Measurements from ENCODE around the gene PRG3.
"Not testable (repeated sequence)": the region's sequence is repeated elsewhere in the genome, so short reads cannot be mapped to it uniquely, and the experiment has no call there.

Gene PRG3

DNA sequence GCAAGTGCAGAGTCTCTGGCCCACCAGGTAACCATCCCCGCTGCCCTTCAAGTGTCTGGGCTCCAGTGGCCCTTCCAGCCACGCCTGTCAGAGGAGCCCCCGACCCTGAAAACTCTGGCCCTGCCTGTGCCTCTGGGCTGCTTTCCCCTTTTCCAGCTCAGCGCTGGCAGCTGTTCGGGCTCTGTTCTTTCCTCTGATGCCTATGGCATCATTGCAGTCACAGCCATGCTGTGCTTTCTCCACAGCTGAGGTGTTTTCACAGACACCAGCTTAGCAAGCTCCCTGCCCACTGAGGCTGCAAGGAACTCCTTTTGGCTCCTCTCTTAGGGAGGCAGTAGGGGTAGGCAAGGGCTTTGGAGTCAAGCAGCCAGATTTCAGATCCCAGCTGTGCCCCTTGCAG is 21.6 kb downstream of the PRG3 start:
- DNase-seq: no peak

DNA sequence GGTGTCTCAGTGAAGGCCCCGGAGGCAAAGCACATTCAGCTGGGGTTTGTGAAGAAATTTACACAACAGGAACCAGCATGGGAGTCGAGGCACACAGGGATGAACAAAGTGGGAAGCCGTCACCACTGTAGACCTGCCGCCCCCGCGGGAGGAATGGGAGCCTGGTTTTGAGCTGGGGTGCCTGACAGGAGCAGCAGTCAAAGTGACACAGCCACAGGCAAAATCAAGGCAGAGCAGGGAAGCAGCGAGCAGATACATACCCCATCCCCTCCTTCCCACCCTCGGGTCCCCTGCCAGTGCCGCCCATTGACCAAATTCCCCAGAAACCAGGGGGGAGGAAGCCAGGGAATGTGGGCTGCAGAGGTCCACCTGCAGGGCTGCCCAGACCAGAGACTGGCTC is 22.0 kb downstream of the PRG3 start:
- DNase-seq: no peak

DNA sequence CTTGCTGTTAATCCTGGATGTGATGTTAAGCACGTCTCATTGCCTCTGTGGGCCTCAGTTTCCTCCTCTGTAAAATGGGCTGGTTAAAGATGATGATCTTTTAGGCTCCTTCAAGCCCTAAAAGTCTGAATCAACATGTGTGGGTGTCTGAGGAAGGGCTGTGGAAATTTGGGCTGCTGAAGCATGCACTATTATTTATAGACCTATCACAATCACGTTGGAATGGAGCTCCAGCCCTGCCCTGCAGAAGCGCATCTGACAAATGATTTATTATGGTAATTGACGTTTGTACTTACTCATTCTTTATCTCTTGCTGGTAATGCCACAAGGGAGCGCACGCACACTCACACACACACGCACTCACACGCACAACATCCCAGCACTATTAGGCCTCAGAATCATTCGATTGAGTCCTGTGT is 22.4 kb downstream of the PRG3 start:
- no peak for DNase-seq

DNA sequence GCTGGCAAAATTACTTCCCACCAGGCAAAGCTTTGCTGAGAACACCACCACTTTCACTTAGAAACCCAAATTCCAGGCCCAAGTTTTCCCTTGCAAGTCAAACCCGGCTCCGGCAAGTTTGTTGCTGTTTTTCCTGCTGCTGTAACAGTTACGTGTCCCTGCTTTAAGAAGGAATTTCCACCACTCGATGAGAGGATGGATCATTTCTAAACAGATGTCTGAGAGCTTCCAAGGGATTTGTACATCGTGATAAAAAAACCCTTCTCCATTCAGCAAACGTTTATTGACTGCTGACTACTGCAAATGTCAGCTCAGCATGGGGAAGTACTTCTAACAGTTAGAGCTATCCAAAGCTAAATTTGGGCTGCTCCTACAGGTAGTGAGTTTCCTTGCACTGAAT is 23.1 kb downstream of the PRG3 start:
- DNase-seq: no peak

DNA sequence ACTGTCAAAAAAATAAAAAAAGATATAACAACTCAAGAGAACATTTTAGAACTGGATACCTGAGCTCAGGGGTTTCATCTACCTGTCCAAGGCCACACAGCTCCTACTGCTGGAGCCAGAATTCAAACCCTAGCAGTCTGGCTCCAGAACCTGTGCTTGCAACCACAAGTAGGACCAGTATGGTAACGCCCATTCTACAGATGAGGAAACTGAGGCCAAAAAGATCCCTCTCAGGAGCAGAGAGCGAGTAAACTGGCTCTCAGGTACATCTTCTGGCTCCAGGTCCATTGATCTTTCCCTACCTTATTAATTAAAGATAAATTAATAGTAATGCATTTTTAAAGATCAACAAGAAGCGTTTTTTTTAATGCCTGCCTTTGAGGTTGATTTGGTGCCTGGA is 23.6 kb downstream of the PRG3 start:
- no peak for DNase-seq

DNA sequence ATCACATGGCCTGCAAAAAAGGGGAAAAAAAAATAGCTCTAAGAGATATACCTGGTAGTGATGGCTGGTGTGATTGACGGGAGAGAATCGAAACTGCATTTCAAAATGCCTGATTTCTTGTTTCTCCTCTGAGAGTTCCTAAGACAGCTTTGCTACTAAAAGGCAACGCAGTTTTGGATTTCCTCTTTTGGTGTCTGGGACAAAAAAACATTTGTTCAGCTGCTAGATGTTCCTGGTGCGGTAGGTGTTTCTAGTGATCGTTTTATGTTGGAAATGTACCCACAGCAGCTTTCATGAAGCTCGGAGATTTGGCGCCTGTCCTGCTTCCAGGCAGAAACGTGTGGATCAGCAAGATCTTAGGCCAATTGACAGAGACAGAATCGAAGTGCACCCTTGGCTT is 24.7 kb downstream of the PRG3 start:
- DNase-seq: no peak

DNA sequence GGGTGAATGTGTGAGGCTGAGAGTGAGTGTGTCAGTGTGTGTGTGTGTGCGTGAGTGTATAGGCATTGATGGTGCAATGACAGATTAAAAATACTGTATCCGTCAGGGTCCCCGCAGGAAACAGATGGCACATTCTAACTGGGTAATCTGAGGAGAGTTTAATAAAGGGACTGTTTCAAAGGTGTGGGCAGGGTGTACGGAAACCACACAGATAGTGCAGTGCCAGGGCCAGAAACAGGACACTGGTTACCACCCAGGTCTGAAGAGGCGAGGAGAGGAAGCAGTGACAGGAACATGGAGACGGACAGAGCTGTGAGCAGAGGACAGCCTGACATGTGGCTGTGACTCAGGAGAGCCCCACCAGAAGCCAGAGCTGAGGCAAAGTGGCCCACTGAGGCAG is 26.3 kb downstream of the PRG3 start:
- DNase-seq: no peak

DNA sequence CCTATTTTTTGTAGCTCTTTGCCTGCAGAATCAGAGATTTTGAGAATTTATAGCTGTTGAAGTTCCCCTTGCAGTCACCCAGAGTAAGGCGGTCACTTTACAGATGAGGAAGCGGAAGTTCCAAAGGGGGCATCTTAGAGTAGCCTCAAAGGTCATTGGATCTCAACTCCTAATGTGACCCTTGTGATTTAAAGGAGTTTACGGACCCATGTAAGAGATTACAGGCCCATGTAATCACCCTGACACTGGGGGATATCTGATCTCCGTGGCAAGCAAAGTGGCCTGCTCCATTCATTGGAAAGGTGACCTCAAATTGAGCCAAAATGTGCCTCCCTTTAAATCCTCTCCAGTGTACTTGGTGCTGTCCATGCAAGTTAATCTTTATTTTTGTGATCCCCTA is 27.1 kb downstream of the PRG3 start:
- no peak for DNase-seq

DNA sequence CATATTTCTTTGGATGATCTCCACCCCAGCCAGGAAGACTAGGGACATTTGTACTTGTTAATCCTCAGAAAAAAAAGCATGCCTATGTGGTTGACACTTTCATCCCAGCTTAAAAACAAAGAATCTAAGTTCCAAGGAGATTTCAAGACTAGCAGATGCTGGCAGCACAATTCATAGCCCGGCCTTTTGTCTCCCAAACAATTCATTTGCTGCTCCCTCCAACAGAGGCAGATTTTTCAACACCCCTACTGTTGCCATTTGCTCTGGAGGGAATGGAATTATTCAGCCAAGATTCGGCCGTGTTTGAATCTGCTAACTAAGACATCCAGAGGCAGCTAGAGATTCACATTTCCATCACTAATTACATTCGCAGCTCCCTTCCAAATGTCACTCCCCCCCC is 27.5 kb downstream of the PRG3 start:
- no peak for DNase-seq

DNA sequence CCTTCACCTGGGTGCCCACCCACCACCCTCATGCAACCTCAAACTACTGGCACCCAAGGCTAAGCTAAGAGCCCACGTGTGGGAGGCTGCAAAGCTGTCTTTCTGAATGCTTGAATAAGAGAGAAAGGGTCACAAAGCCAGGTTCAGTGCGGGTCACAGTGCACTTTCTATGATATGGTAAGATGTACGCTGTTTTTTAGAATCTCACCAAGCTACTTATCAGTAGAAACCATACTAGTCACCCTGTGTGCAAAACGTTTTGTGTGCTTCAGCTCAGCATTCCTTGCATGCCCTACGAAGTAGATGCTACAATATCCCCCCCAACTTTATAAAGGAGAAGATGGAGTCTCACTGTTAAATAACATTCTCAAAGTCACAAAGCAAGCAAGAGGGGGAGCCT is 27.9 kb downstream of the PRG3 start:
- DNase-seq: no peak

DNA sequence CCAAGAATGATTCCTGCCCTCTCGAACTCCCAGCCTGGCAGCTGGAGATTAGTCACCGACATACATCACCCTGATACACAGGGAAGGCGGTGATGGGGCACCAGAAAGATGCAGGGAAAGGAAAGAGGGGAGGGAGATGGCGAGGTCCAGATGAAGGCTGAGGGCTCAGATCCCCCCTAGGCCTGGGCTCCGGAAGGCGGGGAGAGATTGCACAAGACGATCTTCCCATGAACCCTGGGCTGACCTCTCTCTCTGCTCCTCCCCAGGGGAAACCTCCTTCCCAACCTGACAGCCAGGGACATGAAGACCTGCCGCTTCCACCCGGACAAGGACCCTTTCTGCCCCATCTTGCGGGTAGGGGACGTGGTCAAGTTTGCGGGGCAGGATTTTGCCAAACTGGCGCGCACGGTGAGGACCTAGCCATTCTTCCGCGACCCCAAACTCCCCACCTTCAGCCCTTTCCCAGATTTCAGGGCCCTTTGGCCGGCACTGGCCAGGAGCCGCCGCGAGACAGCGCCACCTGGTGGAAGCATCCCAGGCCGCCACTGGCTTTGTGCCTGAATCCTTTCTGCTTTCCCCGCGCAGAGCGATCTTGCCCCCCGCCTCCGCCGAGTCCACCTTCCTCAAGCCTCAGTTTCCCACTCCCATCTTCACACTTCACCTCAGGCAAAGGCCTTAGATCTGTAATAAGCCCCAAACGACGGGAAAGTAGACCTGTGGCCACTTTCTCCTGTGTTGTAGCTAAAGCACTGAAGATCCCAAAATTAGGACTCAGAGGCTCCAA is 31.3 kb downstream of the PRG3 start:
- DNase-seq: peak; percentile 41 to 50

DNA sequence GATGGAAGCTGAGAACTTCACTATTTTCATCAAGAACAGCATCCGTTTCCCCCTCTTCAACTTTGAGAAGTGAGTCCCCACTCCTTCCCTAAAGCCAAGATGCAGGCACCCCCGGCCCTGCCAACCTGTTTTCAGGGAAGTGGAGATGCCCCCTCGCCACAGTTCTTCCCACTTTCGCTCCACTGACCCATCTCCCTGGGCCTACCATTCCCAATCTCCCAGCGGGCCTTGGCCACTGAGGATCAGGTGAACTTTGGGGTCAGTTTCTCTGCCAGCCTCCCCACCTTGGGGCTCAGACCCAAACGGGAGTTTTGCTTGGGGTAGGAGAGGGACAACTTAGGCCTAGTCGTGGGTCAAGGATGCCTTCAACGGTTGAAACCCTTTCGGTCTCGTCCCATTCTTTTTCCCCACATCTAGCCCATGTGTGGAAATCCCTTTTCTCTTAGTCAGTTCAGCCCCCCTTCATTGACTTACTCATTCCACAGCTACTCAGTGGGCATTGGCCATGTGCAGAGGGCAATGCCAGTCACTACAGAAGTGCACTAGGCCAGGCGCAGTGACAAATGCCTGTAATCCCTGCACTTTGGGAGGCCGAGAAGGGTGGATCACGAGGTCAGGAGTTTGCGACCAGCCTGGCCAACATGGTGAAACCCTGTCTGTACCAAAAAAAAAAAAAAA is 32.2 kb downstream of the PRG3 start:
- DNase-seq: no peak

DNA sequence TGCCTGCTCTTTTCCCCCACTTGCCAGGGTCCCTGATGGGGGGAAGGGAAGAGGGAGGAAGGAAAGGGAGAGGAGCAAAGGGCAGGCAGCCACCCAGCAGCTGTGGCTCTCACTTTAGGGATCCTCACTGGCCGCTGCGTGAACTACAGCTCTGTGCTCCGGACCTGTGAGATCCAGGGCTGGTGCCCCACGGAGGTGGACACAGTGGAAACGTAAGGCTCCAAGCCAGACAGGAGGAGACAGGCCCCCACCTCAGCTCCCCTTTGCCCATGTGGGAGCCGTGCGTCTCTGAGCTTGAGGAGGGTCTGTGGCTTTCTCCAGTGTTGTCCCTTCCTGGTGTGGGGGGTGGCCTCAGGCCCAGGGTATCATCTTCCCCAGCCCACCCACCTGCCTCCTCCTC is 32.9 kb downstream of the PRG3 start:
- no peak for DNase-seq

DNA sequence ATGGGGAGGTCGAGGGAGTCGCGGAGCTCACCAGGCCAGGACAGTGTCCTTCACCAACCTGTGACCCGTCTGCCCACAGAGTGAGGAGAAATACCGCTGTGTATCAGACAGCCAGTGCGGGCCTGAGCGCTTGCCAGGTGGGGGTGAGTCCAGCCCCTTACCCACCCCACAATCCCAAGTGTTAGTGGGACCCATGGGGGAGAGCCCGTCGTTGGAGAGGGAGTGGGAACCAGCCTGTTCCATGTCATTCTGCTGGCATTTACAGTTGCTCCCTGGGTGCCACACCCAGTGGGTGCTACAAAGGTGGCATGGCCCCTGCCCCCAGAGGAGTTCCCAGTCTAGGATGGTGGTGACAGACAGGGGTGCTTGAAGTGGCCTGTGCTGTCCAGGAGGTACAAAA is 33.6 kb downstream of the PRG3 start:
- DNase-seq: no peak

DNA sequence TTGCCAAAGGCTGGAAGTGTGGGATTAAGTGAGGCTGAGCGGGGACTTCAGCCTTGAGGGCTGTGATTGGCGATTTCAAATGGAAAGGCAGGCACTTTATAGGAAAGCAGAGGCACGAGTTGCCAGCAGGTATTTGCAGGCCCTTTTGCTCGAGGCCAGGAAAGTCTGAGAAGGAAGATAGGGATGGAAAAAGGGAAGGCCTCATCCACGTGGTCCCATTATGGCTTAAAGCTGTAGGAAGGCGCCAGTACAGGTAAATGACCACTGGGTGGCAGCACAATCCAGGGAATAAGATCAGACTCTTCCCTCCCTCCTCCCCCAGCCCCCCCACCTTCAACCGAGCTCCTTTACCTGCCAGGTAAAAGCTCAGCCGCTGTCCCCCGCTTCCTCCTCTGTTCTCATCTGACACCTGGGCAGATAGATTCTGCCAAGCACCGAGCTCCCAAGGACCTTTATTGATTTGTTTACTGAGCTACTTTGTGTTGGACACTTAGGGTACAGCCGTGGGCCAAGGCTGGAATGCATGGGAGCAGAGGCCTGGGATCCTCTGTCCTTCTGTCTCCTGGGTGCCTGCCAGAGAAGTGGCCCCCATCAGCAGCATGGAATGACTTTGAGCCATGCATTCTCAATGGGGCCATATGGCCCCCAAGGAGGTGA is 35.3 kb downstream of the PRG3 start:
- DNase-seq: peak; percentile 63 to 72

DNA sequence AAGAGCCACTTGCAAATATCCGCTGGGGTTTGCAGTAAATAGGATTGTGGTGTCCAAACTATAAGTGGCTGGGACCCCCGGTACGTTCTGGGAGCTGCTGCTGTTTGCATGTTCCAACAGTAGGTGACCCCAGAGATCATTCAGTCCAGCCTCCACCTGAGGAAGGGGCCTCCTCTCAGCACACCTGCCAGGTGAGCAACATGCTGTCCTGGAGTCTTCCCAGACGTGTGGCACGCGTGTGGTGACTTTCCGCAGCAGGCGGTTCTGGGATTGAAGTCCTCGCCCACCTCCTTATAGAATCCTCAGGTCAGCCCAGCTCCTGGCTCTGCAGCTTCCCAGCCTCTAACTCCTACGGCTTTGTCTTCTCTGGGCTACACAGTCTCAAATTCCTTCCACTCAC is 36.1 kb downstream of the PRG3 start:
- no peak for DNase-seq

DNA sequence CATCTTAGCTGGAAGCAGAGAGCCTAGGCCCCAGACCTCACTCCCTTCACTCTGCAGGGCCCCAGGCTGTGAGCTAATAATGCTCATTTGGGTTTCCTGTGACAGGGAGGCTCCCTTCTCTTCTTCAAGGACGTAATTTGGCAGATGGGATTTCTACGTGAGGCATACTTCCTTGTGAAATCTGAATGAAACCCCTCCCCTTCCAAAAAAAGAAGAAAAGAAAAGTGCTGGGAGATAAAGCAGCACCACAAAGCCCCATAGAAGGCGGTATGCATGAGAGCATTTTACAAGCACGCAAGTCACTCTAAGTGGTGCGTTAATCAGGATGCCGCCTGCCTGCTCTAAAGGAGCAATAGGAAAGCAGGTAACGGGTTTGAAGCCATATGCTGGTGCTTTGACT is 37.1 kb downstream of the PRG3 start:
- no peak for DNase-seq

DNA sequence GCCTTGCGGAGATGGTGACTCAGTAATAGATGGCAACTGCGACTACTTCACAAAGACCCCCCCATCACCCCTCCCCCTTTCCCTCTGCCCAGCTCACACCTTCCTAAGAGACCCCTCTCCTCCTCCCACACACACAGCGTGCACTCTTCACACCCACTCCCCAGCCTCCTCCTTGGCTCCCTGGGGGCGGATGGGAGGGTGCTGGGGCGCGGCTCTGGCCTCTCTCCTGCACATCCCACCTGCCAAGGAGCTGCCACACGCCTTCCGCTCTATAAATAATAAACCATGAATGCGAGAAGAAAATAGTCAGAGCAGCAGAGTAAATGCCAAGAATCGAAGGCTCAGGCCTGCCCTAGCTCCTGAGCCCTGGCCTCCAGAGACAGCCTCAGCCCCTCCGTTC is 38.2 kb downstream of the PRG3 start:
- DNase-seq: no peak

DNA sequence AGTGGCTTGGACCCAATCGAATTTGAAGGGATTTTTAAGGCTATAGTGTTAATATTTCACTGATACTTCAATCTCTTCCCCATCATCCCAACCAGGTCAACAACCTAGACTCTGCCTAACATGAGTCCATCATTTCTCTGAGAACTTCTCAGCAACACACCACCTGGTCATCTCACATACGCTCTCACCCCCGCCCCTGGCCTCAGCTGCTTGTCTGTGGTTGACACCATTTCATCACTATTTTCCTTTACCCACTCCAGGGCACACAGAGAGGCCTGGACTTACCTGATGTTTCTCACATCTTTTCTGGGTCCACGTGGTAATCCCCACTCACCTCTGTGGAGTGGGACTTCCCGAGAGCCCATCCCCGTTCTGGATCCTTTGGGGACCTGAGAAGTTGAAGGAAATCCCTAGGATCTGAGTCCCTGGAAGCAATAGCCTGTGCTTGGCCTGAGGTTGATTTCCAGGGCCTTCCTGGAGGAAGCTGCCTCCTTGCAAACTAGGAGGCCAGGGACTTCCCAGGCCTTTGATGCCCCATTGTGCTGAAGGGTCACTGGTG is 39.6 kb downstream of the PRG3 start:
- no peak for DNase-seq

DNA sequence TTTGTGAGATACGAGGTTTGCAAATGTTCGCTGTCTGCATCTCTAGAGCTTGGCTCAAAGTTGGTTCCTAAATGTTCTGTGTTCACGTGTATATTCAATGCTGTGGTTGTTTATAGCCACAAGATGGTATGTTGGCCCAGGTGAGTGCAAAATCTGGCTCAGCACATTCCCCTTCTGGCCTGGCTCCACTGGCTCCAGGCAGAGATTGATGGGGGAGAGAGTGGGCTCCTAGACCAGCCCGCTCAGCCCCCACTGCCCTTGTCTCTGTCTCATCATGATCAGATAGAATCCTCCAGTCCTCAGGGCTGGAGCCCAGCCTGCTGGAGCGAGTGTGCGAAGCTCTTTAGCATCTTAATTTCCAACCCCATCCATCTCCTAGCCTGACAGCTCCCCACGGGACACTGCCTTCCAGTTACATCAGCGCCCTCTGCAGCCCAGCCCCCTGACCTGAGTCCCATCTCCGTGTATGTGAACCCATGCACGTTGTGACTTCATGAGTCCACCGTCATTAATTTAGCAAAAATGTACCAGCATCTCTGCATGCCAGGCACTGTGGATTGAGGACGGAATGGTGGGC is 40.8 kb downstream of the PRG3 start:
- DNase-seq: no peak

DNA sequence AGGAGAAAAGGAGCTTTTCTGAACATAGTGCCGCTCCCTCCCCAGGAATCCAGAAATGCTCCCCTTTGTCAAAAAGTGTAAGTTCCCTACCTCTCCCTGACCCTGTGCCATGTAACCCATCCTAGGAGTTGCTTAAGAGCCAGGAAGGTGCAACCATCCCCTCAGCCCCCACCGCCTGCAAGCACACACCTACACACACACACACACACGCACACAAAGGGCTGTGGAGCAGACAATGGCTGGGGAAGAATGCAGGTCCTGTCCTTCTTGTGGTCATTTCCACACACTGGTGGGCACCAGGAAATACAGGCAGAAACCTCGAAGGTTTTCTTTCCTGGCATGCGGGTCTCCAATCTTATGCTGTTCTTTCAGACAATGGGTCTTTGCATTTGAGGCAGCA is 41.6 kb downstream of the PRG3 start:
- no peak for DNase-seq

DNA sequence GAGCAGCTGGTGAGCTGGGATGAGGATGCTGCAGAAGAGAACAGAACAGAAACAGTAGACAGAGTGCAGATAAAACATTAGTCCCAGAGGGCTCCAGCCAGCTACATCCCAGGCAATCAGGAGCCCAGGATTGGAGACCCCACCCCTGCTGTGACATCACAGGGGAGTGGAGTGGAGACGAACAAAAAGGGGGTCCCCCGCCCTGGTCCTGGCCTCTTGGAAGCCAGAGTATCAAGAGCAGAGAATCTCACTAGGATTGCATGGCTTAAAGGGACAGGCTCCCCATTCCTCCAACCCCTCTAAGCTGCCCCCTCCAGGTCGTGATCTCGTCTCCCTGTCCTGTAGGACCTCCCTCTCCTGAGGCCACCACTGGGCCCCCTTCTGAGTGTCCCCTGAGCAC is 42.8 kb downstream of the PRG3 start, which contains the start of gene P2RX3:
P2RX3 (plus strand) TSS at position 211 of the 400 bp plus-strand sequence. CDS start 199 bp downstream, outside the sequence.
- no peak for DNase-seq

DNA sequence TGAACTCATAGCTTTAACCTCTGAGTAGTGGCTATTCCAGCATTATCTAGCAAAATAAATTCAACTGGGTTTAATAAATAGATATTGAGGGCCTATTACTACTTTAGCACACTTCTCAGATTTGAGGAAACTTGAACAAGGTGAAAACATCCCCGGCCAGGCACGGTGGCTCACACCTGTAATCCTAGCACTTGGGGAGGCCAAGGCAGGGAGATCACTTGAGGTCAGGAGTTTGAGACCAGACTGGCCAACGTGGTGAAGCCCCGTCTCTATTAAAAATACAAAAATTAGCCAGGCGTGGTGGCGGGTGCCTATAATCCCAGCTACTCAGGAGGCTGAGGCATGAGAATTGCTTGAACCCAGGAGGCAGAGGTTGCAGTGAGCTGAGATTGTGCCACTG is 44.1 kb downstream of the PRG3 start:
- not testable (repeated sequence) for DNase-seq

Measured in CD4-positive, alpha-beta T cell treated with Interleukin-1 beta for 1 hour (primary cell).